ENCODE measurements around the gene ENTPD7.

- no peak for TF ChIP-seq CTCF (IDR thresholded peaks at IDR 0.05 in 8 of 11, conservative IDR thresholded peaks at IDR 0.05 in 3 of 11)
- TF ChIP-seq POLR2AphosphoS5 (IDR thresholded peaks at IDR 0.05), result no peak
Measured at GRCh38 chr10:99740933-99741559, 81.7 kb downstream of the ENTPD7 start.
